HG02938 (cell line): ENCODE results near the gene PLEKHG4B.

Experiments
- ATAC-seq: cut with Tn5 transposase; IDR thresholded peaks from one replicate; pipeline ENCODE4 v1.9.1; 2021; ENCODE audit warnings: mild to moderate bottlenecking, moderate library complexity; ENCODE audit not compliant: unreplicated experiment

PLEKHG4B gene

DNA sequence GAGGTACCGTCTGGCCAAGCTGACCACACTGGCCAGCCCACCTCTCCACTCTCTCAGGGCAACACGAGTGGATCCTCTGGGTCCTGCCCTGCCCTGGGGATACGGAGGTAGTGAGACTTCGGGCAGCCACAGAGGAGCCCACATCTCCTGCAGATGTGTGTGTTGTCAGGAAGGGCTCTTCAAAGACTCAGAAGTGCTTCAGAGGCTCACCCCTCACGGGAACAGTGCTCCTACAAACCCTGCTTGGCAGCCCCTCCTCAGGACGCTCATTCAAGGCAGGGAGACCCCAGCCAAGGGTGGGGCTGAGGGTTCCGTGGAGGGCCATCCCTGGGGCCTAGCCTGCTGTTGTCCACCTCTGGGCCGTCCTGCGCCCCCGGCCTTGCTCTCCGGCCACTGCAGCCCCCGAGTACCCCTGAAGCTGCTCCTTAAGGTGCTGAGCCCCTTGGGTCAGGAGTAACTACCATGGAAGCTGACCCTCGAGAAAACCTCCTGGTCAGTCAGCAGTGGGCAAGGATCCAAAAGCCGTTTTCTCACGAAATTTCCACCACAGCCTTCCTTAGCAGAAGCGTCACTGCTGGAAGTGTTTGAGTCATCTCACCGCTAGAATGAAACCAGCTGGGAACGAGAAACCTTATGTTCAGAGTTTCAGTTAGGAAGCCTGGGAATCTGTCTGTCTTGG lies 76.2 kb downstream of the PLEKHG4B start:
- no peak for ATAC-seq

DNA sequence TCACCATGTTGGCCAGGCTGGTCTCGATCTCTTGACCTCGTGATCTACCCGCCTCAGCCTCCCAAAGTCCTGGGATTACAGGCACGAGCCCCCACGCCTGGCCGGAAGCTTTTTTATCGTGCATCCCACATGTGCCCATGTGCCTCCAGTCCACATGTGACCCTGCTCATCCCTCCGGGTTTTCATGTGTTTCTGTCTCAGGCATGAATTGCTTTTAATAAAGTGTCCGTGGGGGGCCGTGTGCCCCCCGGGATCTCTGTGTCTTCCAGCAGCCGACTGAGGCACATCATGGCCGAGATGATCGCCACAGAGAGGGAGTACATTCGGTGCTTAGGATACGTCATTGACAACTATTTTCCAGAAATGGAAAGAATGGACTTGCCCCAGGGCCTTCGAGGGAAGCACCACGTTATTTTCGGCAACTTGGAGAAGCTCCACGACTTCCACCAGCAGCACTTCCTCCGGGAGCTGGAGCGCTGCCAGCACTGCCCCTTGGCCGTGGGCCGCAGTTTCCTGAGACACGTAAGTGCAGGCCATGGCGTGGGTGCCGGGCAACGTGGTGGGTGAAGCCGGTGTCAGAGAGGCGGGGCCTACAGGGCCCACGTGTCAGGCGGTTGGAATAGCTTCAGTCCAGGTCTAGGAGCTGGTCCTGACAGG lies 77.2 kb downstream of the PLEKHG4B start:
- no peak for ATAC-seq

DNA sequence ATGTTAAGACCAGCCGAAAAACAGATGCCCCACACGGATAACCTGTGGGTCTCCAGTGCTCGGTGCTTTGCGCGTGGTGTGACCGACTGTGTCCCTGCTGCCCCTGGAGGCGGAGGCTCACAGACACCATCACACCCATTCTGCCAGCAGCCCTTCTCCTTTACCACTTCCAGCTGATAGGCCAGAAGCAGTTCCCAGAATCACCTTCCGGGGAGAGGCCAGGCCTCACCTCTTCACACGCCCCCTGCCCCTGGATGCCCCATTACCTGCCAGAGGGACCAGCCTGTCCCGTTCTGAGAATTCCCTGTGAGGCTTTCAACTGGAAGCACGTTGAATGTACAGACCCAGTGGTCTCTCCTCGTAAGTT lies 77.7 kb downstream of the PLEKHG4B start:
- ATAC-seq, result no peak

DNA sequence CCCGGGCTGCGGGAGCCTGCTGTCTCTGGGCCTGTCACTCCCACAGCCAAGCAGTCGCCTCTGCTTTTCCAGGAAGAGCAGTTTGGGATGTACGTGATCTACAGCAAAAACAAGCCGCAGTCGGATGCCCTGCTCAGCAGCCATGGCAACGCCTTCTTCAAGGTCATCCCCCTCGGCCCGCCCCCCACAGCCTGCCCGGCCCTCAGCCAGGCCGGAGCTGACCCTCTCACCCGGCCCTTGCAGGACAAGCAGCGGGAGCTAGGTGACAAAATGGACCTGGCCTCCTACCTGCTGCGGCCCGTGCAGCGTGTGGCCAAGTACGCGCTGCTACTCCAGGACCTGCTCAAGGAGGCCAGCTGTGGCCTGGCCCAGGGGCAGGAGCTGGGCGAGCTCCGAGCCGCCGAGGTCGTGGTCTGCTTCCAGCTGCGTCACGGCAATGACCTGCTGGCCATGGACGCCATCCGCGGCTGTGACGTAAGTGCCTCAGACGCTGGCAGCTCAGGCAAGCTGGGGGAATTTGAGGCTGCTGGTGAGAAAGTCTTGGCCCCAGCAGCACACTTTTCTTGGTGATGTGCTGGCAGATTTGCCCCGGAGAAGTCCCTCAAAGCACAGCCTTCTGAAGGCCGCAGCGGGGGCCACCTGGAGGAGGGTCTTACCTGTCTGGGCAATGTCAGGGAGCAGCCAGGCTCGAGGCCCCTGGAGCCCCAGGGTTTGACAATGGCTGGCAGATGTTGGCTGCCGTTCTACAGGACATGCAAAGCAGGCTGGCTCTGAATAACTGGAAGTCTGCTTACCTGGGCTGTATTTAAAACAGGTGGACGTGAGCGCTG lies 79.2 kb downstream of the PLEKHG4B start:
- ATAC-seq, result no peak

DNA sequence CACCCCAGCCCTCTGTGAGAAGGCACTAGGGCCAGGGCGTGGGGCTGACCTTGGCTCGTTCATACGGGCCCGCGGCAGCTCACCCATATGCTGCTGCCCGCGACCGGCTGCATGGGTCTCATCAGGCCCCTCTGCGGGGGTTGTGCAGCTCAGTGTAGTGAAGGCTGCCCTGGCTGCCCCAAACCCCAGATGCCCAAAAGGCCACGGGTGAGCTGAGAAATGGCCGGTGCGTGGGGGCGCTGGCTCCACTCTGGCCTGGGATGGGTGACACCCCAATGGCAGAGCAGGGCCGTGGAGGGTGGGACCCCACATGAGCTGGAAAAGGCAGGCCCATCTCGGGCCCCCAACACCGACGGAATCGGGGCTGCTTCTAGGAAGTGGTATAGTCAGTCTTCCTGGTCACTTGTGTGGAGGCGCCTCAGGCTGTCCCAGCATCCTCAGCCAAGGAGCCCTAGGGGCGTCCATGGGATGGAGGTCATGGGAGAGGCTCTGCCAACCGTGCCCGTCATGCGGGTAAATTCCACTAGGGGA lies 79.9 kb downstream of the PLEKHG4B start:
- ATAC-seq, result no peak

DNA sequence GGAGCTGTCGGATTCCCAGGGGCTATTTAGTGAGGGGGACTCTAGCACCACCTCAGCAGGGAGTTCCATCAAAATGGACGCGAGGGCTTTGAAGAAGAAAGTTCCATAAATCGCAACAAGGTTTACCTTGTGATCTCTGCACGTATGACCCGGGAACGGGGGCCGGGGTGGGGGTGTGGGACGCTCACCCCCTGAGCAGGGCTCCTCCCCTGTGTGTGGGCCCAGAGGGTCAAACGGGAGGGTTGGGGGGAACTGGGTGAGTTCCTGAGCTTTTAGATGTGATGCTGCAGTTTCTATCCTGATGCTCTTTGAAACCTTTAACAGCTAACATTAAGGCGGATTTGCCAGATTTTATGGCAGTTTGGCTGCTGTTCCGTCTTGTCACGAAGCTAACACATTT lies 80.5 kb downstream of the PLEKHG4B start:
- no peak for ATAC-seq

DNA sequence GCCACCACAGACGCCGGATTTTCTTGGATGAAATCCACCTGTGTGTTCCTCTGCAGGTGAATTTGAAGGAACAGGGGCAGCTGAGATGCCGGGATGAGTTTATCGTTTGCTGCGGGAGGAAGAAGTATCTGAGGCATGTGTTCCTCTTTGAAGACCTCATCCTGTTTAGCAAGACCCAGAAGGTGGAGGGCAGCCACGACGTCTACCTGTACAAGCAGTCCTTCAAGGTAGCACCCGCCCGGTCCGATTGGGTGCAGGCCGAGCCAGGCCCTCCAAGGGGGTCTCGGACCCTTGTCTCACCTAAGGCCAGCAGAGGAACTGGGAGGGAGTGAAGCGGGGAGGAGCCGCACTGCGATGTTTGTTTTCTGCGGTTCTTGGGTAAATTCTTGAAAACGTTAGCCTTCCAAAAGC lies 80.9 kb downstream of the PLEKHG4B start:
- ATAC-seq, result no peak

DNA sequence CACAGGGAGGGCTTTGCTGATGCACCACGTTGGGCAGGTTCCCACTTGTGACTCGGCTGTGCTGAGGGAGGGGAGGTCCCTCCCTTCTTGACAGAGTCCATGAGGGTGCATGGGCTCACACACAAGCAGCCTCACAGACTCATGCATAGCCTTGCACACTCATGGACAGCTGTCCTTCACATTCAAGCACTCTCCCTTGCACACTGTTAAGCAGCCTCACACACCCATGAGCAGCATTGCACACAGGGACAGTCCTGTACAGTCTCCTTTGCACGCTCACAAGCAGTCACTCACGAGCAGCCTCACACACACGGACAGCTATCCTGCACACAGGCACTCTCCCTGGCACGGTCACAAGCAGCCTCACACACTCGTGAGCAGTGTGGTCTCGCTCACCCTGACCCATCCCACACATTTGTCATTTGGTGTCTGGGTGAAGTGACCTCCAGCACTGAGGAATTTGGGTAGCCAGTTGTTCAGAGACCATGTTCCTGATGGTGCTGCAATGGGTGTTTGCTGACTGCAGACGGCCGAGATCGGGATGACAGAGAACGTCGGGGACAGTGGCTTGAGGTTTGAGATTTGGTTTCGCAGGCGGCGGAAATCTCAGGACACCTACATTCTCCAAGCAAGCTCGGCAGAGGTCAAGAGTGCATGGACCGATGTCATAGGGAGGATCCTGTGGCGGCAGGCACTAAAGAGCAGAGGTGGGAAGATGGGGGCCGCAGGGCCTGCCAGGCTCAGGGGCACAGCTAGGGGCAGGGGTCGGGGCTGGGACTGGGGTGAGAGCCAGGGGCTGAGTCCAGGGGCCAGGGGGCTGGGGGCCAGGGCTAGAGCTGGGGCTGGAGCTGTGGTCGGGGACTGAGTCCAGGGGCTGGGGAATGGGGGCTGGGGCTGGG lies 81.7 kb downstream of the PLEKHG4B start:
- no peak for ATAC-seq

DNA sequence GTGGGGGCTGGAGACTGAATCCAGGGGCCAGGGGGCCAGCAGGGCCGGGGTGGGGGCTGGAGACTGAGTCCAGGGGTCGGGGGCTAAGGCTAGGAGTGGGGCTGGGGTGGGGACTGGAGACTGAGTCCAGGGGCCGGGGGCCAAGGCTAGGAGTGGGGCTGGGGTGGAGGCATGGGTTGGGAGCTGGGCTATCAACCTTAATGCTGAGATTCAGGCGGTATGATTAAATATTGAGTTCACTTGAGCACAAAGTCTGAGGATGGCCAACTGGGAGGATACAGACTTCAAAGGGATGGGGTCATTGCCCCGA lies 82.3 kb downstream of the PLEKHG4B start:
- ATAC-seq, result no peak

DNA sequence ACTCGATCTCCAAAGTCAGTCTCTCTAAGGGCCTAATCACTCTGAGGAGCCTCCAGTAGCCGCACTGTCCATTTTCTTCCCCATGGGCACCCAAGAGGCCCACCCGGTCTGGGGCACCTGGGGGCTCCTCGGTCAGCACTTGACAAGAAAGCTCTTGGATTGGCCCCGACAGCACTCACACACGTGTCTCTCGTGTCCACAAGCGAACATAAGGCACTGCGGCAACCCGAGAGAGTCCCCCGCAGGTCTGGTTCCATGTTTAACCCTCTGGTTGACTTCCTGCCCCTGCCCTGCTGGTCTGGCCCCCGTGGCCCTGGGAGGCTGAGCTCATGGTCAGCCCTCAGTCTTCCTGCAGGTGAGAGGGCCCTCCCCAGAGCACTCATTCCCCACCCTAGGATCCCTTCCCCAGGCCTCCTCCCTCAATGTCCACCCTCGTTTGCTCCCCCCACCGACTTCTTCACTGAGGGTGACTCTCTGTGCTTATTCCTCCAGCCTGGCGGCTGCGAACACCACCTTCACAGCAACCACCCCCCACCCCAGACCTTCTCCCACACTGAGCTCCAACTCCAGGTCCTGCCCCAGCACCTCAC lies 83.0 kb downstream of the PLEKHG4B start:
- no peak for ATAC-seq

DNA sequence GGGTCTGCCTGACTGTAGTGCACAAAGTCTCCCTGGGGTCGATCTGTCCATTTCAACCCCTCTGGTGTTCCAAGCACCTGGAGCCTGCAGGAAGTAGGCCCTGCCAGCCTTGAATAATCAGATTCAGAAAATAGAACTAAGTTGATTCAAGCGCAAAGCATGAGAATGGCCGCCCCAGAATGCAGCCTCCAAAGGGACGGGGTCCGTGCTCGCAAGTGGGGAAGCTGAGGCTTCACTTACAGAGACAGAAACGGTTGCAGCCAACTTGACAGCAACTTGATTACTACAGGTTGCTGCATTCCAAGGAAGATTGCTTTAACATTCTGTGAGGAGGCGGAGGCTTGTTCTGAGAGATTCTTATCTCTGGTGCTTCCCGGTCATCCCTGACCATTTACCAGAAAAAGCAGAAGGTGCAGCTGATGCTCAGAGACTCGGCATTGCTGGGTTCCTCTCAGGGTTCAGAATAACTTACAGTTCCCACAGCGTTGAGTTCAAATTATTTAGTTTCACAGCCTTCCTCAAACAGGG lies 84.4 kb downstream of the PLEKHG4B start:
- ATAC-seq, result no peak

DNA sequence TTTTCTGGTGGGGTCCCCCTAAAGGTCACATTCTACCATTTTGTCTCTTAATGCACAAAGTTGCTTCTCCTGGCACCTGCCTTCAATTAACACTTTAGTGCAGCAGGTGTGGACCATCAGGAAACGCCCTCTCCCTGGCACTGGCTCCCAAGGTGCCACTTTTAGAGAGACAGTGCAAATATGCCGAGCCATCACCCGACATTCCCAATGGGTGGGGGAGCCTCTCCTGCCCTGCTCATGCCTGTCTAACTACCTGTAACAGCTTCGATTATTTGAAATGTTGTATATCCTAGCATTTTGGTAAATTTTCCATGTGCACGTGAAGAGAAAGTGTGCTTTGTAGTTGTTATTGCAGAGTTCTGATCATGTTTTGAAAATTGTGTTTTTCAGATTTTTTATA lies 86.1 kb downstream of the PLEKHG4B start:
- ATAC-seq, result no peak

DNA sequence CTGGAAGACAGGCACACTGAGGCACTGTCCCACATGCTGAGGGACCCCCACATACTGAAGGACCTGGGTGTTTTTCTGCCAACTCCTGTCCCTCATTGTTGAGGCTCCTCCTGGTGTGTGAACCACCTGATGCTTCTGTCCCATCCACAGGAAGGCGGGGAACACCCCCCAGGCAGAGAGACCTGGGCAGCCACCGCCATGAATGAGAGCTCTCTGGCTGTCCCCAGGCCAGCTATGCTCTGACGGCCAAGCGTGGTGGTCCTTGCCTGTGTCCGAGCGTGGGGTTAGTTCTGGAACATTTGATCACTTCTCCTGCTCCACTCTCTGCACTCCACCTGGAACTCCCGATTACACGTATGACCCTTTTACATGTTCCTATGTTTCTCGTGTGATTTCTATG lies 87.4 kb downstream of the PLEKHG4B start:
- no peak for ATAC-seq

DNA sequence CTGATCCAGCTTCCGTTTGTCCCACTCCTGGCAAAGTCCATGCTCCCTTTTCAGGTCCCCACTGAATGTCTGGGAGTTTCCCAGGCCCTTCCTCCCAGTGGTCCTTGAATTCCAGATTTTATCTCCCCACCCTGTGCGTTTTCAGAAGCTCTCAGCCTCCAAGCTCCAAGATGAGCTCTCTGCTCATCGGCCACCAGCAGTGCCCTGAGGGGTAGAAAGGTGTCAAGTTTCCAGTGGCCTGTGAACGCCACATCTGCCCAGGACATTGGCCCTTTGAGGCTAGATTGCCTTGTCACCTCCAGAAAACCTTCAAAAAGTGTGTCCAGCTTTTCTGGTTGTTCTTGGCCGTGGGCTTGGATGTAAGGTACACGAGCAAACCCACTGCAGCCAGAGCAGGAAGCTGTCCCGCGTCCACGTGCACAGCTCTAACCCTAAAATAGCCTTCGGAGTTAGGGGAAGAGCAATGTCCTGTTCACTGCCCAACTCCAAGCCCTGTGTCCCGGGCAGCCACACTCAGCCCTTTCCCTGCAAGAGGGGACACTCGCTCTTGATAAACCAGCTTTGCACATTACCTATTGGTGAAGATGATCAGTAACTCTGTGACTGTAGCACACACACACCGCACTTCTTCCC lies 88.4 kb downstream of the PLEKHG4B start:
- no peak for ATAC-seq

DNA sequence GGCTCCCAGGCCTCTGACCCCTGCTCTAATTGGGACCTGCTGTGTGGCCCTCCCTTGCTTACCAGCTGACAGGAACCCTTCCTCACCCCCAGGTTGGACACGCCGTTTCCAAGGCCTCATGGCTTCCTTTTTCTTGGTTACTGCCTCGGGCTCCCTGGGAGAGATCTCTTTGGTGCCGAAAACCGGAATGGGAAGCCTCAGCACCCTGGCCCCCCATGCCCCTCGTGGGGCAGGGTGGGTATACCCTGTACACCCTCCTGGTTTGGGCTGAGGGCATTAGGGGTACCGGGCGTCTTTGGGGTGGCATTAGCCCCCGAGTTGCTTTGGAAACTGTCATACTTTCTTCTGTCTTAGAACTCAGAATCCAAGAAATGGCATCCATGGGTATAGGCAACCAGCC lies 89.2 kb downstream of the PLEKHG4B start:
- no peak for ATAC-seq

DNA sequence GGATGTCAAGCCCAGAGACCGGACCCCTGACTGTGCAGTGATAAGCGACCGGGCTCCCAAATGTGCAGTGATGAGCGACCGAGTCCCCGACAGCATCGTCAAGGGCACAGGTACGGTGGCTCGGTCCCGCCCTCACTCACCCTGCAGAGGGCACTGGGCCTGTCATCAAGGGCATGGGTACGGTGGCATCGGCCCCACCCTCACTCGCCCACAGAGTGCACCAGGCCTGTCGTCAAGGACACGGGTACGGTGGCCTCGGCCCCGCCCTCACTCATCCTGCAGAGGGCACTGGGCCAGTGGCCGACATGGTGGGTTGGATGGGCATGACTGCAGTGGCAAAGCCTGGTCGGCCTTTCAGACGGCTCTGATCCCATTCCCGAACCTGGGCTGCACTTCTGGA lies 89.6 kb downstream of the PLEKHG4B start:
- no peak for ATAC-seq

DNA sequence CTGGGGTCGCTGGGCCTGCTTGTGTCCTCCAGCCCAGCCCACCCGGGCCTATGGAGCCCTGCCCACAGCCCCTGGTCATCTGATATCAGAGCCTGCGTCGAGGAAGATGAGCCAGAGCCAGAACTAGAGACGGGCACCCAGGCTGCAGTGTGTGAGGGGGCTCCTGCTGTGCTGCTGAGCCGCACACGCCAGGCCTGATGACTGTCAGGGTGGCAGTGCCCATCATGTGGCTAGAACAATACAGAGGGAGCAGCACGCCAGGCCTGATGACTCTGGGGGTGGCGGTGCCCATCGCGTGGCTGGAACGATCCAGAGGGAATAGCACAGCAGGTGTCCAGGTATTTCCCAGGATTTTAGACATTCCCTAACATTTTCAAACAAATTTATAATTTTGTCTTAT lies 90.2 kb downstream of the PLEKHG4B start:
- no peak for ATAC-seq

DNA sequence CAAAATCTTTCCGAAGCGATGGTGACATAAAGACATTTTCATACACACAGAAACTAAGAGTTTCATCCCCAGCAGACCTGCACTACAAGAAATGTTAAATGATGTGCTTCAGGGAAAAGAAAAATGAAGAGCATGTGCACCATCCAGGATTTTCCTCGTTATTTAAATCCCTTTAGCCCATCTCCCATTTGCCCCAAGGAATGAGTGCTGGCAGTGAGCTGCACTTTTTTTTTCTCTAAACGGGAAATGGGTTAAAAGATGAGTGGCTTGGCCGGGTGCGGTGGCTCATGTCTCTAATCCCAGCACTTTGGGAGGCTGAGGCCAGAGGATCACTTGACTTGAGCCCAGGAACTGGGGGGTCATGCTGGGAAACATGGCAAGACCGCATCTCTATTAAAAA lies 92.5 kb downstream of the PLEKHG4B start:
- no peak for ATAC-seq

DNA sequence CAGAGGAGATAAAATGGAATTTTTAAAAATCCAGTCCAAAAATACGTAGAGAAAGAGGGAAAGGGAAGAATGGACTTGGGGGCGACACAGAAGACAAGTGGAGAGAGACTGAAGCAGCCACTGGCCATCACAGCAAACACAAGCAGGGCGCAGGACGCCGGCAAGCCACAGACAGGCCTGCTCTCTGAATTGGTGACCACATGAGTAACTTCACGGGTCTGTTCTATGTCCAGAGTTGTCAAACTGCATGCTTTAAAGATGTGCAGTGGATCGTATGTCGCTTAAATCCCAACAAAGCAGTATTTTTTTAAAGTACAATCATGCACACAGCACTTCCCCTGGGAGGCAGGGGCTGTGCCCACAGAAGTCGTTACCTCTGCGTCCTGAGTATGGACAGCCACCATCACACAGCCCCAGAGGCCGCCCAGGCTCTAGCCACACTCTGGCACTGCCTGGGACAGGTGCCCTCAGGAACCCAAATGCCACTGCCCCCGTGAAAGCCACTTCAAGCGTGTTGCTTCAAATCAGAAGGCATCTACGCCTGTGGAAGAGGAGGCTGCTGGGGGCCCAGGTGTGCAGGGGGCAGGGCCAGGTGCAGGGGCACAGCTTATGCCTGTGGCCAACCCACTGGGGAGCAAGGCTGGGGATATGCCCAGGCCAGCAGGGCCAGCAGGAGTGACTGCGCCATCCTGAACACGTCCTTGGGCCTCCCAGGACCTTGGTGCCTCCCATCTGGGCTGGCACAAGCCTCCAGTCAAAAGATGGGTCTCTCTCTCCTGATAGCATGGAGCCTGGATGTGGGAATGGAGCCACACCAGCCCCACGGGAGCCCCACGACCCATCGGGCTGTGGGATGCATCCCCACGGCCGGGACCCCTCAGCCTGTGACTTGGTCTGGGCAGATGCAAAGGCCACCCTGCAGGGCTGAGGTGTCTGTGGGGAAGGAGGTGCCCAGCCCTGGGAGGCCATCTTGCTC lies 93.4 kb downstream of the PLEKHG4B start:
- ATAC-seq, result no peak
